ENCODE results near the gene KCNA4. TPM values are rescaled to one million over a fixed set of nuclear protein-coding genes. Genes with fewer than 3 reads are reported as not detected.

Gene KCNA4
- polyA plus RNA-seq, 3 donors: not detected

DNA sequence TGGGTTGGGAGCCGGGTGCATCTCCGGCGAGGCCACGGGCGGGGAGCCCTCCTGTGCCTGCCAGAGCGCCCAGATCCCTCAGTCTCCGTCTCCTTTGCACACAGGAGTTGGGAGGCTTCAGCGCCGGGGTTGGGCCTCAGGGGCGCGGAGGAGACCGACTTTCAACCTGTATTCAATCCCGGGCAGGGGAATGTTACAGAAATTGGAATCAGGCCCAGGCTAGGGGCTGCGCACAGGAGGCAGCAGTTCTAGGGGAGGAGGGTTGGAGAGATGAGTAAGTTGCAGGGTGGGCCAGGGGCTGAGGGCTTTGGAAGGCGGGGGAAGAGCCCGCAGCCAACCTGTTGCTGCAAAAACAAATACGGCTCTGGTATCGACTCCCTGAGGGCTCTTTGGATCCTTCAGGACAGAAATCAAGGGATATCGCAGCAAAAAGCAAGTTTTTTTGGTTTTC lies 640 bp upstream of the KCNA4 start:
- peak overlapping the region in 1 of 2 donors; percentile 74 for H3K4me3 Mint-ChIP-seq
- intact Hi-C loops (cut with micrococcal nuclease): no loop called here
- Histone ChIP-seq H2AFZ (ENCODE audit: insufficient read depth, low read depth, low read length, poor library complexity, severe bottlenecking) (no peak overlapping the region), H3K79me2 (ENCODE audit: insufficient read depth, low read length) (no peaks in the 10 kb centered on the region), H3K4me2 (replicated peaks; ENCODE audit: extremely low read depth, low read length, poor library complexity, severe bottlenecking) (no peak overlapping the region), H3K4me3 (replicated peaks in 1 of 3; ENCODE audit: low read depth in 2 of 3, low read length in 3 of 3) (no peak overlapping the region), H3K9ac (ENCODE audit: insufficient read depth, low read length, poor library complexity, severe bottlenecking) (no peak overlapping the region), H3K36me3 (replicated peaks in 1 of 2; ENCODE audit: control insufficient read depth in 1 of 2, insufficient read depth in 2 of 2, low read length in 2 of 2) (no peaks in the 10 kb centered on the region), H3K9me3 (replicated peaks in 1 of 2; ENCODE audit: control insufficient read depth in 1 of 2, insufficient read depth in 1 of 2, low read length in 2 of 2) (peaks cover 1 to 38% of the 10 kb centered on the region in 2 donors), H3K4me1 (ENCODE audit: control insufficient read depth in 1 of 2, insufficient read depth in 2 of 2, low read length in 2 of 2) (no peaks in the 10 kb centered on the region), H3K27ac (ENCODE audit: low read depth in 1 of 2, low read length in 2 of 2) (no peak overlapping the region), H3K27me3 (ENCODE audit: control insufficient read depth in 2 of 2, insufficient read depth in 2 of 2, low read length in 2 of 2) (peaks cover 39 to 55% of the 10 kb centered on the region in 2 donors), H4K20me1 (ENCODE audit: insufficient read depth, low read length) (no peaks in the 10 kb centered on the region)
- TF ChIP-seq, protein P1, sequence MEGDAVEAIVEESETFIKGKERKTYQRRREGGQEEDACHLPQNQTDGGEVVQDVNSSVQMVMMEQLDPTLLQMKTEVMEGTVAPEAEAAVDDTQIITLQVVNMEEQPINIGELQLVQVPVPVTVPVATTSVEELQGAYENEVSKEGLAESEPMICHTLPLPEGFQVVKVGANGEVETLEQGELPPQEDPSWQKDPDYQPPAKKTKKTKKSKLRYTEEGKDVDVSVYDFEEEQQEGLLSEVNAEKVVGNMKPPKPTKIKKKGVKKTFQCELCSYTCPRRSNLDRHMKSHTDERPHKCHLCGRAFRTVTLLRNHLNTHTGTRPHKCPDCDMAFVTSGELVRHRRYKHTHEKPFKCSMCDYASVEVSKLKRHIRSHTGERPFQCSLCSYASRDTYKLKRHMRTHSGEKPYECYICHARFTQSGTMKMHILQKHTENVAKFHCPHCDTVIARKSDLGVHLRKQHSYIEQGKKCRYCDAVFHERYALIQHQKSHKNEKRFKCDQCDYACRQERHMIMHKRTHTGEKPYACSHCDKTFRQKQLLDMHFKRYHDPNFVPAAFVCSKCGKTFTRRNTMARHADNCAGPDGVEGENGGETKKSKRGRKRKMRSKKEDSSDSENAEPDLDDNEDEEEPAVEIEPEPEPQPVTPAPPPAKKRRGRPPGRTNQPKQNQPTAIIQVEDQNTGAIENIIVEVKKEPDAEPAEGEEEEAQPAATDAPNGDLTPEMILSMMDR (IDR thresholded peaks at IDR 0.05): no peak
- peaks cover 0 to 30% (median 15%) of the 10 kb centered on the region in 7 donors for H3K9me3 Mint-ChIP-seq
- no peaks in the 10 kb centered on the region for H3K36me3 Mint-ChIP-seq
- WGBS (ENCODE audit: insufficient coverage): 7% methylated on average over 19 of the region's 19 CpGs
- no peak overlapping the region for H3K27ac Mint-ChIP-seq
- H3K27me3 Mint-ChIP-seq (ENCODE audit: low read depth in 3 of 3): peaks cover 24 to 33% (median 25%) of the 10 kb centered on the region in 3 donors
- DNase-seq: no peak
- H3K4me1 Mint-ChIP-seq: no peaks in the 10 kb centered on the region

DNA sequence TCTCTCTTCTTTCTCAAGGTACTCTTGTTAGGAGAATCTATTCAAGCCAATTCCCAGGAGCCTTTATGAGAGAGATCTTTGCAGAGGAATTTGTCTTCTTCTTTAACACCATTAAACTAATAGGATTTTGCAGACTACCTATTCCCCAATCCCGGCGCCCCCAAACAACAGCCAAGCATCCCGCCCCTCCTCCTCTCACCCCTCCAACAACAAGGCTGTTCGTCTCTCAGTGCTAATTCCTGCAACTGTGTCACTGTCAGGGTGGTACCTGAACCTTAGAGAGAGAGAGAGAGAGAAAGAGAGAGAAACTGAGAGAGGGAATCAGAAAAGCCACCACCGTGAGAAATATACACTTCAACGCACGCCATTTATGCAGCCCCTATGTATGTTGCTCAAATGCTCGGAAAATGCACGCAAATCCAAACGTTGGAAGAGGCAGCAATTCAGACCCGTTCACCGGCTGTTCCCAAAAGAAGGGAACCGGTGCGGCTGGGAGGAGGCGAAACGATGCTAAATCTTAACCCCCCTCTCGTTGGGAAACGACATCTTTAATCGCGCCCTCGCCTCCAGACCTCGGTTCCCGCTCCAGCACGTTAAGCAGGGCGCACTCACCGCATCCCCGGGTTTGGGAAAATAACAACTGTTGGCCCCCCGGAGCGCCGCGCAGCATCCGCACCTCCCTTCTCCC lies 961 bp downstream of the KCNA4 start:
- Histone ChIP-seq H3K36me3 (replicated peaks in 1 of 2; ENCODE audit: control insufficient read depth in 1 of 2, insufficient read depth in 2 of 2, low read length in 2 of 2) (no peaks in the 10 kb centered on the region), H3K79me2 (ENCODE audit: insufficient read depth, low read length) (no peaks in the 10 kb centered on the region), H3K9ac (ENCODE audit: insufficient read depth, low read length, poor library complexity, severe bottlenecking) (no peak overlapping the region), H4K20me1 (ENCODE audit: insufficient read depth, low read length) (no peaks in the 10 kb centered on the region), H3K4me3 (replicated peaks in 1 of 3; ENCODE audit: low read depth in 2 of 3, low read length in 3 of 3) (no peak overlapping the region), H3K27ac (ENCODE audit: low read depth in 1 of 2, low read length in 2 of 2) (no peak overlapping the region), H3K4me2 (replicated peaks; ENCODE audit: extremely low read depth, low read length, poor library complexity, severe bottlenecking) (no peak overlapping the region), H2AFZ (ENCODE audit: insufficient read depth, low read depth, low read length, poor library complexity, severe bottlenecking) (no peak overlapping the region), H3K4me1 (ENCODE audit: control insufficient read depth in 1 of 2, insufficient read depth in 2 of 2, low read length in 2 of 2) (no peaks in the 10 kb centered on the region), H3K9me3 (replicated peaks in 1 of 2; ENCODE audit: control insufficient read depth in 1 of 2, insufficient read depth in 1 of 2, low read length in 2 of 2) (peaks cover 8 to 38% of the 10 kb centered on the region in 2 donors), H3K27me3 (ENCODE audit: control insufficient read depth in 2 of 2, insufficient read depth in 2 of 2, low read length in 2 of 2) (peaks cover 39 to 55% of the 10 kb centered on the region in 2 donors)
- no peak overlapping the region for H3K4me3 Mint-ChIP-seq
- peaks cover 24 to 31% (median 25%) of the 10 kb centered on the region in 3 donors for H3K27me3 Mint-ChIP-seq (ENCODE audit: low read depth in 3 of 3)
- TF ChIP-seq, protein P1 (IDR thresholded peaks at IDR 0.05): no peak
- H3K36me3 Mint-ChIP-seq: no peaks in the 10 kb centered on the region
- intact Hi-C loops (cut with micrococcal nuclease): no loop called here
- DNase-seq: no peak
- H3K9me3 Mint-ChIP-seq: peaks cover 2 to 30% (median 15%) of the 10 kb centered on the region in 7 donors
- no peaks in the 10 kb centered on the region for H3K4me1 Mint-ChIP-seq
- H3K27ac Mint-ChIP-seq: no peak overlapping the region
- WGBS (ENCODE audit: insufficient coverage): 2% methylated on average over 20 of the region's 32 CpGs
